ENCODE data around the gene TLE3. TPM values are rescaled to one million over a fixed set of nuclear protein-coding genes. Genes with fewer than 3 reads are reported as not detected.

Gene TLE3
- polyA plus RNA-seq, 3 donors: 38.1 to 44.6 (median 42.1) TPM

- no peak for DNase-seq
These were observed 33.7 kb downstream of the TLE3 start for GRCh38 chr15:70063980-70064379.

- DNase-seq: peak; percentile 37
These were observed 34.3 kb downstream of the TLE3 start for GRCh38 chr15:70063261-70063925.

- DNase-seq: peak; percentile 86
These were observed 35.3 kb downstream of the TLE3 start for GRCh38 chr15:70062321-70062956.

- no peak for DNase-seq
These were observed 35.9 kb downstream of the TLE3 start for GRCh38 chr15:70061696-70062270.

GRCh38 chr15:70060993-70061305 is 36.8 kb downstream of the TLE3 start:
- DNase-seq: peak; percentile 58

GRCh38 chr15:70060214-70060992 is 37.3 kb downstream of the TLE3 start:
- DNase-seq: no peak

- no peak for DNase-seq
These were observed 38.1 kb downstream of the TLE3 start for GRCh38 chr15:70059476-70060213.

GRCh38 chr15:70058642-70059360 is 38.9 kb downstream of the TLE3 start:
- DNase-seq: no peak

- DNase-seq: no peak
These were observed 39.6 kb downstream of the TLE3 start for GRCh38 chr15:70057931-70058641.

GRCh38 chr15:70056091-70056680 is 41.5 kb downstream of the TLE3 start:
- no peak for DNase-seq

- DNase-seq: no peak
These were observed 42.1 kb downstream of the TLE3 start for GRCh38 chr15:70055601-70056051.

- DNase-seq: no peak
These were observed 42.8 kb downstream of the TLE3 start for GRCh38 chr15:70054884-70055387.

- no peak for DNase-seq
These were observed 43.4 kb downstream of the TLE3 start for GRCh38 chr15:70054366-70054765.

- DNase-seq: no peak
These were observed 43.9 kb downstream of the TLE3 start for GRCh38 chr15:70053716-70054229.

GRCh38 chr15:70053001-70053715 is 44.6 kb downstream of the TLE3 start:
- DNase-seq: no peak

- DNase-seq: no peak
These were observed 45.6 kb downstream of the TLE3 start for GRCh38 chr15:70051948-70052633.

- DNase-seq: no peak
These were observed 46.7 kb downstream of the TLE3 start for GRCh38 chr15:70050970-70051369.

- no peak for DNase-seq
These were observed 47.3 kb downstream of the TLE3 start for GRCh38 chr15:70050441-70050840.
